Ovary (tissue), 9 donors: ENCODE measurements around the gene SPECC1. TPM values are rescaled to one million over a fixed set of nuclear protein-coding genes. Genes with fewer than 3 reads are reported as not detected.
"Not testable (repeated sequence)": the region's sequence is repeated elsewhere in the genome, so short reads cannot be mapped to it uniquely, and the experiment has no call there.

Experiments used
- DNase-seq, 5 donors: peaks; one replicate each; pipeline ENCODE4 v3.0.0-alpha.2; 2019 to 2020
- H3K27ac ChIP-seq, 2 donors: fragments of 200-600 bp; one replicate each; pipeline versions ENCODE4 v1.5.1 to v1.8.0; 2019 to 2022
- H3K27me3 ChIP-seq: fragments of 200-600 bp; one replicate; pipeline ENCODE4 v1.8.0; 2022
- H3K36me3 ChIP-seq: fragments of 200-600 bp; sonication (generic); one replicate; pipeline ENCODE4 v1.5.1; 2019
- H3K4me1 ChIP-seq: one replicate; pipeline ENCODE4 v1.8.1; 2013; ENCODE audit warnings: mild to moderate bottlenecking, moderate library complexity; ENCODE audit not compliant: insufficient read depth
- H3K4me3 ChIP-seq: fragments of 200-600 bp; sonication (generic); one replicate; pipeline ENCODE4 v1.5.1; 2017
- H3K9me3 ChIP-seq, 2 donors: fragments of 200-600 bp in 1 of 2; sonication (generic) in 1 of 2; one replicate each; pipeline versions ENCODE4 v1.5.1 to v1.8.1; 2013 to 2019; ENCODE audit warnings: mild to moderate bottlenecking in 1 of 2, moderate library complexity in 1 of 2
- EP300 ChIP-seq: sonication (generic); formaldehyde crosslinking; IDR thresholded peaks from one replicate; pipeline ENCODE4 v1.6.1; 2017; ENCODE audit warnings: antibody characterized with exemption
- POLR2A ChIP-seq: fragments of 450-650 bp; IDR thresholded peaks from one replicate; pipeline ENCODE4 v1.6.1; 2017; ENCODE audit warnings: antibody characterized with exemption, mild to moderate bottlenecking, moderate library complexity
- WGBS, 3 donors: extraction: QIAGEN DNeasy Blood & Tissue Kit in 1 of 3; methylation state at CpG; one replicate each; pipeline versions ENCODE4 v1.1.5 to v1.1.7; 2013 to 2017; 5-methylcytosine and 5-hydroxymethylcytosine counted together
- intact Hi-C, 4 donors: fragments of 100-400 bp; cut with DNase I; formaldehyde crosslinking; loops; one replicate each; pipeline versions ENCODE4 v1.11.0 to v1.15.1; 2022 to 2023
- polyA plus RNA-seq, 2 donors: library from polyadenylated mRNA; stranded (reverse); fragments of 200-250 nt in 1 of 2; fragments of 350-450 nt in 1 of 2; fragmentation: Illumina TruSeq in 1 of 2; extraction: RNeasy Lipid Tissue Mini Kit (QIAGEN cat#74804) in 1 of 2; gene quantifications; one replicate each; pipeline ENCODE4 v1.2.3, GENCODE V29; 2013 to 2014
- total RNA-seq, 7 donors: library from RNA; depleted of rRNA in 2 of 7; stranded (reverse); fragments of >200 nt in 2 of 7; fragmentation: NEBNext Ultra II Directional in 3 of 7; extraction: Animal tissue kit (Norgen Biotek cat#: 25700) in 3 of 7; gene quantifications; one replicate each; pipeline versions ENCODE4 v1.1.0 to v1.2.4, GENCODE V29; 2016 to 2023
- TF ChIP-seq, protein P1 (sequence below), 3 donors: fragments of 450-650 bp in 2 of 3; fragments of 200-600 bp in 1 of 3; IDR thresholded peaks; one replicate each; pipeline versions ENCODE4 v1.5.1 to v1.8.0; 2016 to 2022; ENCODE audit warnings: antibody characterized with exemption in 3 of 3, mild to moderate bottlenecking in 1 of 3
- donor health status: DM: no; HTN: no; CAD: no; lungs with moderate emphysema.
- donor health status: DM: no; HTN: no; CAD: no.
- donor health status: Bipolar disorder and iron deficiency.
- donor health status: DM: yes; HTN: yes; CAD: no.
- donor health status: DM: no; HTN: no; CAD: no.
- donor health status: DM: yes; HTN: yes; CAD: no.

Gene SPECC1
- total and polyA plus RNA-seq, 9 donors, result 34.7 to 86.5 (median 66.1) TPM

DNA sequence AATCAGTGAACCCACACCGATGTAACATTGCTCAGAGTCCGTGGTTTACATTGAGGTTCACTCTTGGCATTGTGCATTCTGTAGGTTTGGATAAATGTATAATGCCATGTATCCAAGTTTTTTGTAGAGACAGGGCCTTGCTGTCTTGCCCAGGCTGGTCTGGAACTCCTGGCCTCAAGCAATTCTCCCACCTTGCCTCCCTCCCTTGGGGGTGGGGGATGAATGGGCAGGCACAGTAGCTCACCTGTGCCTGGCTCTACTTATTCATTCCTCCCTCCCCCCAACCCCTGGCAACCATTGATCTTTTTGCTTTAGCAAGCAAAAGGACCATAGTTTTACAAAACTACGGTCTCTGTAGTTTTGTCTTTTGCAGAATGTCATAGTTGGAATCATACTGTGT, 181.4 kb downstream of the SPECC1 start:
- DNase-seq, result no peak
- WGBS, 3 donors, result 56 to 72% (median 57%) methylated on average over 3 of the region's 3 CpGs
- Histone ChIP-seq H3K27ac (no peak overlapping the region), H3K4me3 (no peak overlapping the region), H3K9me3 (no peaks in the 10 kb centered on the region), H3K27me3 (no peaks in the 10 kb centered on the region), H3K4me1 (peaks cover 23% of the 10 kb centered on the region), H3K36me3 (no peaks in the 10 kb centered on the region)
- no peak for TF ChIP-seq POLR2A
- TF ChIP-seq, protein P1, sequence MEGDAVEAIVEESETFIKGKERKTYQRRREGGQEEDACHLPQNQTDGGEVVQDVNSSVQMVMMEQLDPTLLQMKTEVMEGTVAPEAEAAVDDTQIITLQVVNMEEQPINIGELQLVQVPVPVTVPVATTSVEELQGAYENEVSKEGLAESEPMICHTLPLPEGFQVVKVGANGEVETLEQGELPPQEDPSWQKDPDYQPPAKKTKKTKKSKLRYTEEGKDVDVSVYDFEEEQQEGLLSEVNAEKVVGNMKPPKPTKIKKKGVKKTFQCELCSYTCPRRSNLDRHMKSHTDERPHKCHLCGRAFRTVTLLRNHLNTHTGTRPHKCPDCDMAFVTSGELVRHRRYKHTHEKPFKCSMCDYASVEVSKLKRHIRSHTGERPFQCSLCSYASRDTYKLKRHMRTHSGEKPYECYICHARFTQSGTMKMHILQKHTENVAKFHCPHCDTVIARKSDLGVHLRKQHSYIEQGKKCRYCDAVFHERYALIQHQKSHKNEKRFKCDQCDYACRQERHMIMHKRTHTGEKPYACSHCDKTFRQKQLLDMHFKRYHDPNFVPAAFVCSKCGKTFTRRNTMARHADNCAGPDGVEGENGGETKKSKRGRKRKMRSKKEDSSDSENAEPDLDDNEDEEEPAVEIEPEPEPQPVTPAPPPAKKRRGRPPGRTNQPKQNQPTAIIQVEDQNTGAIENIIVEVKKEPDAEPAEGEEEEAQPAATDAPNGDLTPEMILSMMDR (IDR thresholded peaks at IDR 0.05), result no peak
- TF ChIP-seq EP300, result no peak
- intact Hi-C loops, result no loop called here

DNA sequence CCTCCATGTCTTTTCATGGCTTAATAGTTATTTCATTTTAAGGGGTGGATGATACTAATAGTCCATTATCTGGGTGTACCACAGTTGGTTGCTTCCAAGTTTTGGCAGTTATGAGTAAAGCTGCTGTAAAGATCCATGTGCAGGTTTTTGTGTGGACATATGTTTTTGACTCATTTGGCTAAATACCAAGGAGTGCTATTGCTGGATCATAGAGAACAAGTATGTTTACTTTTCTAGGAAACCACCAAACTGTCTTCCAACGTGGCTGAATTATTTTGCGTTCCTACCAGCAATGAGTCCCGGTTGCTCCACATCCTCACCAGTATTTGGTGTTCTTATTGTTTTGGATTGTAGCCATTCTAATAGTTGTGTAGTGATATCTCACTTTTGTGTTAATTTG, 181.9 kb downstream of the SPECC1 start:
- intact Hi-C loops, result no loop called here
- no peak overlapping the region for H3K27ac ChIP-seq
- H3K4me3 ChIP-seq, result no peak overlapping the region
- H3K4me1 ChIP-seq, result peaks cover 23% of the 10 kb centered on the region
- H3K9me3 ChIP-seq, result no peaks in the 10 kb centered on the region
- DNase-seq, result no peak
- TF ChIP-seq EP300 (no peak), POLR2A (no peak)
- TF ChIP-seq, protein P1 (IDR thresholded peaks at IDR 0.05), result no peak
- no peaks in the 10 kb centered on the region for H3K36me3 ChIP-seq
- no peaks in the 10 kb centered on the region for H3K27me3 ChIP-seq
- WGBS, 3 donors, result 8 to 36% (median 12%) methylated on average over 3 of the region's 3 CpGs

DNA sequence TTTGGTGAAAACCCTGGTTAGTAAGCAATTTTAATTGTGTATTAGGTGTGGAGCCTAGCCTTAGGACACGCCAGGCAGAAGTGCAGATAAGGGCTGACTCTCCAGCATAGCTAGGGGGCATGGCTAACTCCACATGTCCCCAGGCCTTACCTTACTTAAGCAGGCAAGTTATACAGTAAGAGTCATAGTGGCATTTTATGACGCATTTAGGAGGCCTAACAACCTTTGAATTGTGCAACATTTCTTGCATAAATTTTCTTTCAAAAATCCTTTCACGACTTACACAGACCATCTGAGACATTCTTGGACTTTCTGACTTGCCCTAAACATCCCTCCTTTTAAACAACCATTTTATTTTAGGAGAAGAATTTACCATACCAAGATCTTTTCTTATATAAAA, 187.1 kb downstream of the SPECC1 start:
- DNase-seq, H3K4me3 ChIP-seq, H3K27me3 ChIP-seq, intact Hi-C loops, H3K36me3 ChIP-seq, H3K9me3 ChIP-seq, H3K27ac ChIP-seq: not testable (repeated sequence)
- WGBS, 3 donors, result 94 to 97% (median 96%) methylated on average over 3 of the region's 3 CpGs
- peaks cover 18% of the 10 kb centered on the region for H3K4me1 ChIP-seq

DNA sequence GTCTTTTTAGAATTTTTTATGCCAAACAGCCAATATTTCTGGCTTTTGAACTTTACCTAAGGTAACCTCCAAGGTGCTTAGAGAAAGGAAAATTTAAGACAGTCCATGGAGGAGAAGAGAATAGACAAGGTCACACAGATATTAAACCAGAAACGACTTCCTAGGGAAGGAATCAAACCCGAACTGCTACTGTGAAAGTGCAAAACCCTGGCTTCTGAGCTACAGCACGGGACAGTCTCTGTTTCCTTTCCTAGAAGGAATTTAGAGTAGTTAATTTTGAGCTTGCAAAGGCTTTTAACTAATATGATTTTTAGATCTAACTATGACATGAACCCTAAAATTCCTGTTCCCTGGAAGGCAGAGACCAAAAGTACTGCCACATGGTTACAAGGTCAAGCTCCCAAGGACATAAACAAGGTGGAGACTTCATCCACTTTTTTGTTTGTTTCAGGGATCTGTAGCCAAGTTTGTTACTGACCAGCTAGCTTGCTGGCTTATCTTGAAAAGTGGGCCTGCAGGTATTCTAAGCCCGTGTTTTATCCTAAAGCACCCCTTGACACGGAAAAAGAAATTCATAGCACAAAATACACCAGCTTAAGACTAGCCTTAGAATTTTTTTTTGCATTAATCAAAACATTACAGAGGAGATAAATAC, 188.2 kb downstream of the SPECC1 start:
- intact Hi-C loops, result no loop called here
- 25 to 65% (median 32%) methylated on average over 5 of the region's 5 CpGs for WGBS, 3 donors

More for the DNA sequence above, 188.2 kb downstream of the SPECC1 start:
- Histone ChIP-seq H3K36me3 (no peaks in the 10 kb centered on the region), H3K27me3 (no peaks in the 10 kb centered on the region), H3K9me3 (no peaks in the 10 kb centered on the region), H3K4me1 (peaks cover 12% of the 10 kb centered on the region), H3K27ac (no peak overlapping the region), H3K4me3 (no peak overlapping the region)
- TF ChIP-seq EP300, result no peak
- TF ChIP-seq, protein P1 (IDR thresholded peaks at IDR 0.05), result no peak
- no peak for TF ChIP-seq POLR2A
- DNase-seq, result no peak
